Lower leg skin (tissue), 4 donors: Measurements from ENCODE around the gene YBEY. TPM values are rescaled to one million over a fixed set of nuclear protein-coding genes. Genes with fewer than 3 reads are reported as not detected.

Experiments used
- DNase-seq, 2 donors: peaks; one replicate each; pipeline ENCODE4 v3.0.0-alpha.2; 2019; ENCODE audit warnings: low spot score in 2 of 2
- H3K4me3 ChIP-seq: fragments of 200-600 bp; sonication (generic); 2 replicates; pipeline ENCODE4 v1.5.1; 2017; ENCODE audit warnings: mild to moderate bottlenecking, low read depth; ENCODE audit not compliant: poor library complexity, severe bottlenecking
- POLR2A ChIP-seq, 2 donors: fragments of 450-650 bp; IDR thresholded peaks; one replicate each; pipeline ENCODE4 v1.6.1; 2016 to 2017; ENCODE audit warnings: antibody characterized with exemption in 2 of 2, mild to moderate bottlenecking in 1 of 2, moderate library complexity in 1 of 2
- WGBS, 2 donors: methylation state at CpG; one replicate each; pipeline ENCODE4 v1.1.5; 2018; 5-methylcytosine and 5-hydroxymethylcytosine counted together
- intact Hi-C: fragments of 100-400 bp; cut with DNase I; formaldehyde crosslinking; loops from one replicate; pipeline ENCODE4 v1.15.0; 2023; ENCODE audit warnings: low total_unique reads
- total RNA-seq, 4 donors: library from RNA; depleted of rRNA; stranded (reverse); fragments of >200 nt; gene quantifications; one replicate each; pipeline ENCODE4 v1.1.0, GENCODE V29; 2016
- TF ChIP-seq, protein P1 (sequence below), 3 donors: fragments of 450-650 bp; IDR thresholded peaks; one replicate each; pipeline ENCODE4 v1.5.1; 2016; ENCODE audit warnings: antibody characterized with exemption in 3 of 3, mild to moderate bottlenecking in 3 of 3, moderate library complexity in 2 of 3

The YBEY gene
- total RNA-seq, 4 donors from 2014 or later, result 7.4 to 21.7 (median 17.0) TPM

DNA sequence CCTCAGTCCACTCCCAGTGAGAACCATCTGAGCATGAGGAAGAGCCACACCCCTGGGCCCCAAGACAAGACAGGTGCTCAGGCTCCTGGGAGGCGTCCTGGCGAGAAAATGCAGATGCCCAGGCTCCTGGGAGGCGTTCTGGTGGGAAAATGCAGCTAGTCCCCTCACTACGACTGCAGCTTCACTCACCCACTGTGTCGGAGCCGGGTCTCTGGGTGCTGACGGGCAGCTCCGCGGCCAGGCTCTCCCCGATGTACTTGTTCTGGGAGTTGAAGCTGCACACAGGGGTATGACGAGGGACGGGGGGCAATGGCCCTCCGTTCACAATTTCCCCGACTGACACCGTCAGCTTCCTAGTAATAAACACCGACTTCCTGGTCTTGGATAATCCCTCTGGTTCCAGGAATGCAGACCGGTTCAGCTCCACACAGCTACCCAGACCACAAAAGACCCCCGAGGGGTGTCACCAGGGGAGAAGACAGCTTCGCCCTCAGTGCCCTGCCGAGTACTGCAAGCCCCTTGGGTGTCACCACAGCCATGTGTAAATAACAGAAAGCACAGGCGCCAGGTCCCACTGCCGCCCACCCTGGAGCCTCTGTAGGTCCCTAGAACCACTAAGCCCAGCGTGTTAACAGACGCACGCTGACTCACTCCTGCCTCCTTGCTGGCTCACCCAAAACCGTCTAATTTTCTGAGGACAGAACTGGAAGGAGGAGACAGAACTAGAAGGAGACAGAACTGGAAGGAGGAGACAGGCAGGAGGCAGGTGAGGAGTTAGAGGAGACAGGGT is 20.2 kb upstream of the YBEY start:
- DNase-seq, result no peak
- intact Hi-C loops, result no loop called here
- WGBS, 2 donors, result 86 to 88% methylated on average over 24 to 25 of the region's 26 CpGs
- no peak for TF ChIP-seq POLR2A (IDR thresholded peaks at IDR 0.05)
- TF ChIP-seq, protein P1, sequence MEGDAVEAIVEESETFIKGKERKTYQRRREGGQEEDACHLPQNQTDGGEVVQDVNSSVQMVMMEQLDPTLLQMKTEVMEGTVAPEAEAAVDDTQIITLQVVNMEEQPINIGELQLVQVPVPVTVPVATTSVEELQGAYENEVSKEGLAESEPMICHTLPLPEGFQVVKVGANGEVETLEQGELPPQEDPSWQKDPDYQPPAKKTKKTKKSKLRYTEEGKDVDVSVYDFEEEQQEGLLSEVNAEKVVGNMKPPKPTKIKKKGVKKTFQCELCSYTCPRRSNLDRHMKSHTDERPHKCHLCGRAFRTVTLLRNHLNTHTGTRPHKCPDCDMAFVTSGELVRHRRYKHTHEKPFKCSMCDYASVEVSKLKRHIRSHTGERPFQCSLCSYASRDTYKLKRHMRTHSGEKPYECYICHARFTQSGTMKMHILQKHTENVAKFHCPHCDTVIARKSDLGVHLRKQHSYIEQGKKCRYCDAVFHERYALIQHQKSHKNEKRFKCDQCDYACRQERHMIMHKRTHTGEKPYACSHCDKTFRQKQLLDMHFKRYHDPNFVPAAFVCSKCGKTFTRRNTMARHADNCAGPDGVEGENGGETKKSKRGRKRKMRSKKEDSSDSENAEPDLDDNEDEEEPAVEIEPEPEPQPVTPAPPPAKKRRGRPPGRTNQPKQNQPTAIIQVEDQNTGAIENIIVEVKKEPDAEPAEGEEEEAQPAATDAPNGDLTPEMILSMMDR (IDR thresholded peaks at IDR 0.05), result no peak
- H3K4me3 ChIP-seq, result no peak overlapping the region

DNA sequence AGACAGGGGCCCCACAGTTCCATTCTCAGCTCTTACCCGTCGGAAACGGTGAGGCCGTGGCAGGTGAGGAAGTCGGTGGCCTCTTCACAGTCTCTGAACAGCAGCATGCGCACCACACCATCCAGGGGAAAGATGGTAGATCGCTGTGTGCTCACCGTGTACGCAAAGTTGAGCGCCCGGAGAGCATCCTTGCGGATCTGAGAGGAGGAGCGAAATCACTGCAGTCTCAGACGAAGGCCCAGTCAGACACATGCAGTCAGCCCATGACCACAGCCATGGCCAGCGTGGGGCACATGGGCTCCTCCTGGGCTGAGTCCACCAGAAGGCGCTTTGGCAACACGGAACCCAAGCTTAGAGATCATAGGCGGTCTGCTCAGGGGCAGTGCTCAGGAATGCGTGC is 19.2 kb upstream of the YBEY start:
- intact Hi-C loops, result no loop called here
- DNase-seq, result no peak
- no peak for TF ChIP-seq POLR2A (IDR thresholded peaks at IDR 0.05)
- TF ChIP-seq, protein P1 (IDR thresholded peaks at IDR 0.05), result no peak
- WGBS, 2 donors, result 93 to 95% methylated on average over 19 of the region's 19 CpGs
- no peak overlapping the region for H3K4me3 ChIP-seq

DNA sequence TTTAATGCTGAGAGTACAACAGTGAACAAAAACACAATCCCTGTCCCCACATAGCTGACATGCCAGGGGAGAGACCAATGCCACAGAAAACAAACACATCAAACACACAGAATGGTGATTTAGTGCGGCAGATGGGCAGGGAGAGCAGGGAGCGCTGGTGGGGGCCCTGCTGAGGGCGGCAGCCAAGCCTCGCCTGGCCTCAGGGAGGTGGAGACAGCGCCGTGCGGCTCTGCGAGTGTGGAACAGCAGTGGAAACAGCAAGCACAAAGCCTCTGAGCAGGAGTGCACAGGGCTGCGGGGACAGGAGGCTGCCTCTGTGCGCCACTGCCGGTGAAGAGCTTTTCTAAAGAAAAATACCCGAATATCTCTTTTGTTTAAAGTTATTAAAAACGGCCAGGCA is 17.8 kb upstream of the YBEY start:
- TF ChIP-seq, protein P1 (IDR thresholded peaks at IDR 0.05), result no peak
- no peak for TF ChIP-seq POLR2A (IDR thresholded peaks at IDR 0.05)
- 87 to 91% methylated on average over 13 of the region's 13 CpGs for WGBS, 2 donors
- DNase-seq, result no peak
- no peak overlapping the region for H3K4me3 ChIP-seq
- intact Hi-C loops, result no loop called here

DNA sequence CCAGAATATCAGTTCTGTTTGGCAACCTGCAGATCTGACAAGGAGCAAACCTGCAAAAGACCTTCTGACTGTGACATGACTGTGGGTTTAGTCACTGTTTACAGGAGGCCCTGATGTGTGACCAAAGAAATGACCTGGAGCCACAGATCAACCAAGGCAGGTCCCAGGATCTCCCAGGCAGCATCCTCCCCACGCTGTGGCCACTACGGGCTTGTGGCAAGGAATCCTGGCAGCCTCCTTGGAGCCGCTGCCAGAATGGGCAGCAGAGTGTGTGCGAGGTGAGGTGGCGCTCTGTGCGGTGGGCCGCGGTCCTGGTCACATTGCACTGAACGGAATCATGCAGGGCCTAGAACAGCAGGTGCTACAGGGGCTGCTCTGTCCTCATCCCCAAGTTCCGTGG is 16.7 kb upstream of the YBEY start:
- intact Hi-C loops, result no loop called here
- TF ChIP-seq, protein P1 (IDR thresholded peaks at IDR 0.05), result no peak
- no peak for TF ChIP-seq POLR2A (IDR thresholded peaks at IDR 0.05)
- no peak overlapping the region for H3K4me3 ChIP-seq
- WGBS, 2 donors, result 92 to 96% methylated on average over 10 of the region's 10 CpGs
- DNase-seq, result no peak

DNA sequence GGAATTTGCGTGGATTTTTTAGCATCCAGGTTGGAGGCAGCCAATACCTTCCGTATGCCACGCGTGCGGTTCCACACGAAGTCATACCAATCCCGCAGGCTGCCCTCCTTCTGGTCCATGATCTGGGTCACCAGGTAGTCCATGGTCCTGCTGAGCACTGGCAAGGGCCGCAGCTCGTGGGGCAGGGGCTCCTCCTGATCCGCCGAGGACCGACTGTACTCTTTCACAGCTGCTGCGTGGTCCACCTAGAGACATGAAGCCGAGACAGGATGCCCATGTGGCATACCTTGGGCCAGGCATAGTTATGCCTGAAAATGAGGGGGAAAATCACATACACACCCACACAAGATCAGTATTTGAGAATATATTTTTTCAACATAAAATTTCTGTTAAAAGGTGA is 12.8 kb upstream of the YBEY start:
- no peak overlapping the region for H3K4me3 ChIP-seq
- intact Hi-C loops, result no loop called here
- no peak for DNase-seq
- TF ChIP-seq, protein P1 (IDR thresholded peaks at IDR 0.05), result no peak
- no peak for TF ChIP-seq POLR2A (IDR thresholded peaks at IDR 0.05)
- 96 to 97% methylated on average over 14 of the region's 14 CpGs for WGBS, 2 donors
